SK-N-DZ (cell line): ENCODE results near the gene SPTBN1.
A peak's percentile ranks its signal among the peaks of the same experiment; 100 is the strongest.

Experiments used
- DNase-seq: peaks from one replicate; pipeline ENCODE4 v3.0.0-alpha.2; 2015; ENCODE audit warnings: low spot score

Gene SPTBN1

DNA sequence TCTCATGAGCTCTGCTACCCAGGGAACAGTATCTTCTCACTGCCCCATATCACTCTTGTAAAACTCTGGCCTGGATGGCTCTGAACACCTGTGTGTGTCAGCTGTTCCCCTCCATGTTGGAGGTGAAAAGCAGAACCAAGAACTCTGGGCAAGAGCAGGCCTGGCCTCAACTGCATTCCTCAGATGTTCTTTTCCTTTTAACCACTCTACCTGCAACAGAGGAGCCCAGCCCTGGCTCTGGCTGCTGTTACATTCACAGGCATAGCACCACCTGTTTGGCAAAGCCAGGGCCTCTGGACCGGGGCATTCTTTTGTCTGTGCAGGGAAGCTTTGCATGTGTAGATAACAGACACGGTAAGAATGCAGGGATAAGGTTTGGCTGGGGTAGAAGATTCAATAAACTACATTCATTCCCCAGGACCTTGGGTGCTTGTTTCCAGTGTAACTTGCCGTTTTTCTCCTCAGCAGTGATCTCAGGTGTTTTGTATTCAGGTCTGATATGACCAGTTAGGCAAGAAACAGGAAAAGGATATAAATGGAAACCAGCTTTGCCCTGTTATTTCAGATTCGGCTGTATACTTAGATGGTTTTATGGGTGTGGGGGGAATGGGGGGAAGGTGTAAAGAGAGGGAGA, 95.1 kb downstream of the SPTBN1 start:
- DNase-seq: no peak

DNA sequence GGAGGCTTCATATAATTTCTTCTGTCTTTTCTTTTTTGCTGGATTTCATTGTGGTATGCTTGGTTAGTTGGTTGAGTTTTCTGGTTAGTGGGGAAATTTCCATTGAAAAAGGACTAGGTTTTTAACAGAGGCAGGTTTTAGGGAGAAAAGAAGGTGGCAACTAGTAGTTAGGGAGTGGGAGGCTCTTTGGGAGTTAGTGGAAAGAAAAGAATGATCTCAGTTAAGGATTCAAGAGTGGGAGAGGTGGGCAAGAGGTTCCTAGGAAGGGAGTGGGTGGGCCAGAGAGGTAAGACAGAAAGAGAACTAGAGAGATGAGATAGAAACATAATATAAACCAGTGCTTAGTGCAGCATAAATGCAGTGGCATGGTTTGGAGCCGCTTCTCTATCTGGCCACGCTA, 96.9 kb downstream of the SPTBN1 start:
- no peak for DNase-seq

DNA sequence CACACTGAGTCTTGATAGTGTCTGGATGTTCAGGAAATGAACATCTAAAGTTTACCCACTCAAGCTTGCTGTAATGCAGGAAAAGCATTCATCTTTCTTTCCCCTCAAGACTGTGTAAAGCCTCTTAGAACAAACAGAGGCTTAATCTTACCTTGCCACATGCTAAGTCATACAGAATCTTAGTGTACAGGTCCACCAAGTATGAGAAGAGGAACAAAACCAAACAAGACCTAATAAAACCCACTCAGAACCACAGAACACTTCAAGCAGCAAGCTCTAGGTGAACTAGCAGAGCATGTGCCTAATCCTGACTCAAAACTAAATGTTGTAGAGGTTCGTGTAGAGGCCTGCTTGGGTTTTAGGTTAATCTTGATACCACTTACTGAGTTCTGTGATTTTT, 97.6 kb downstream of the SPTBN1 start:
- DNase-seq: no peak

DNA sequence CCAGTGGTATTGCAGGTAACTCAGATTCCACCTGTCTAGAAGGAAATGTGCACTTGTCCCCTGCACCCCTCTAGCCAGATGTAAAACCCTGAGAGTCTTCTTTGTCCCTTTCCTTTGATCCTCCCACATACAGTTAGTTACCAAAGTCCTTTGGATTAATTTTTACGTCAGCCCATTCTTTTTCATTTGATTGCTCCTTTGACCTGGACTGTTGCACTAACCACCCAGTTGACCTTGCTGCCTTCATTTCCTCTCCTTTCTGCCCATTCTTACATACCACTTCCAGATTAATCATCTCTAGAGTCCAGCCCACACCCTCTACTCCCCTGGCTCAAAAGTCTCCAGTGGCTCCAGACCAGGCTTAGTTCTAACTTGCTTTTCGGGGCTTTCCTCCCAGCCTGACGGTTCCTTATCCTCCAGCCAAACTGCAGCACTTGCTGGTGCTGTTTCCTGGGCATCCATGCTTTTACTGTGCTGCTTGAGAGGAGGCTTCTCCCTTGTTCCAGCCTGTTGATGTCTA, 99.3 kb downstream of the SPTBN1 start:
- no peak for DNase-seq

DNA sequence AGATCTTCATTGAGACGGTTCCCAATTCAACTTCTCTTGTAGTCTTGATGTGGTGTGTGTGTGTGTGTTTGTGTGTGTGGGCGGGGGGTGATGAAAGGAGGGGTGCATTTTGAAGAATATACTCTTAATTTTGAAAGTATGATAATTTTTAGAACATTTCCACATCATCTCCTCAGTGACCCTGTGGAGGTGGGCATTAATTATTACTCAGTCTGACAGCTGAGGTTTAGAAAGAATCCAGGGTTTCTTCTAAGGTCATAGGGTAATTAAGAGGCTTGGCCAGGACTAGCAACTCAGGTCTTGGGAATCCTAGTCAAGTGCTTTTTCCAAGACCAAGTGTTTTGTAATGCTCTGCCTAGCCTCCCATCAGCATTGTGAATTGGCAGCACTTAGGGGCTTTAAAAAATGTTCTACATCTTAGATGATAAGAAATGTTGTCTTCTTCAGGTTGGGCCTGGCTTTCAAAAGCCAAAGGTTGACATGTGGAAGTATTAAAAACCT, 100.5 kb downstream of the SPTBN1 start:
- DNase-seq: no peak

DNA sequence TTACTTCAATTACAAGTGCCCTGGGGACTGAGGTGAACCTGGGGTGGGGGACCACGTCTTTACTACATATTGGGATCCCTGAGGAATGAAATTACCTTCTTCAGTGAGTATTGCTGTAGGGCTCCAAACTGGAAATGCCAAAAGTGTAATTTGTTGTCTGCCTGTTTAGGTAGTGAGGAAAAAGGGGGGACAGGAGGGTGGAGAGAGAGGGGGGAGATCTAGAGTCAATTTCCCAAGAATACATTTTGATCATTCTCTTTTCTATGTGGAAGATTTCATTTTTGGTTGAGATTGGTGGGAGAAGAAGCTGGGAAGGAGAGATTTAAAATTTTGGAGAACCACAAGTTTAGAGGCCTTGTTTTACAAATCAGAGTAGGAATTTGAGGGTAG, 101.1 kb downstream of the SPTBN1 start:
- DNase-seq: no peak

DNA sequence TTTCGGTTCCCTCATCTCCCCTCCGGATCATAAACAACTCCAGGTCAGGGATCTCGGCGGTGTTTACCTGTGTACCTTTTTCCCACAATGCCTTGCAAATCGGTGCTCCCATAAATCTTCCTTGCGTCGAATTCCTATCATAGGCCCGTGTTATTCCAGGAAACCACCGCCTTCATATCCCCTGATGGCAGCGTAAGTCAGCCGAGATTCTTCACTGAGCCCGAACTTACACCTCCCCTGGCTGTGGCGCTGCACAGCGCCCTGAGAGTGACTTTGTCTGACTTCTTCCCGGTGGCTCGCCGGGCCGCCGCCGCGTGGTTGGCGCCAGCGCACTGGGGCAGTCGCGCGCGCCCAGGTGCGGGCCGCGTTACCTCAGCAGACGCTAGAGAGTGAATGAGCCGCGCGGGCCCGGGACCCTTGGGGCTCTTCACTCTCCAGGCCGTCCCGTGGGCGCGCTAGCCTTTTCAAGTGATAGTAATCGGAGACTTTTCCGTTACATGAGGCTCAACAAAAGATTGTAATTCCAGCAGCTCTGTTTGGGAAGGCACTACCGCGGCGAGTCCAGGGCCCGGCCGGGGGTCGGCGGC, 101.6 kb downstream of the SPTBN1 start:
- peak; percentile 60 for DNase-seq

DNA sequence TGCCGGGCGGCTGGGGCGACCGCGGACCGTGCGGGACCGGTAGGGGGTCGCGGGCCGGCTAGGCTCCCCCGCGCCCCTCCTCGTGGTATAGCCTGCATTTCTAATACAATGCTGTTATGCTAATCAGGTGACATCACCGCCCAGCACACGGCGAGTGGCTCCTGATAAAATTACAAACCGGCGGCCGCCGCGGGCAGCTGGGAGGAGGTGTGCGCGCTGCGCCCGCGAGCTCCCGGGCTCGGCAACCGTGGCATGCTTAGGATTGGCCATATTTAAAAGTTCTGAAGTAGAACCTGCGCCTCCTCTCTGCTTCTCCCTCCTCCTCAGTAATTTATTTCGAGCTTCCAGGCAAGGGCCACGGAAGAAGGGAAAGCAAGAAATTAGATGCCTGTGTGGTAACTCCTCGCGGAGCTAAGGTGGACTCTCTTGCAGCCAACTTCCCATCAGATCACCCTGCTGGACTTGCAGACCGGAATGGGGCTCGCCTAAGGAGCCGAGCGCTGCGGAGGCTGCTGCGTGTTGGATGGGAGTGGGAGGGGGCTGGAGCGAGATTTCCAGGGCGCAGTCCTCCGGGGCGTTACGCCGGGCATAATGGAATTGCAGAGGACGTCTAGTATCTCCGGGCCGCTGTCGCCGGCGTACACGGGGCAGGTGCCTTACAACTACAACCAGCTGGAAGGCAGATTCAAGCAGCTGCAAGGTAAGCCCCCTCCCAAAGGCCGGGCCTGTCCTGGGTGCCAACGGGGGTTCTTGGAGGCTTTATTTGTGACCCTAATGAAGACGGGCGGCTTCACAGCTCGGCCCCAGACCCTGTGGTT, 102.3 kb downstream of the SPTBN1 start:
- DNase-seq: peak; percentile 75

DNA sequence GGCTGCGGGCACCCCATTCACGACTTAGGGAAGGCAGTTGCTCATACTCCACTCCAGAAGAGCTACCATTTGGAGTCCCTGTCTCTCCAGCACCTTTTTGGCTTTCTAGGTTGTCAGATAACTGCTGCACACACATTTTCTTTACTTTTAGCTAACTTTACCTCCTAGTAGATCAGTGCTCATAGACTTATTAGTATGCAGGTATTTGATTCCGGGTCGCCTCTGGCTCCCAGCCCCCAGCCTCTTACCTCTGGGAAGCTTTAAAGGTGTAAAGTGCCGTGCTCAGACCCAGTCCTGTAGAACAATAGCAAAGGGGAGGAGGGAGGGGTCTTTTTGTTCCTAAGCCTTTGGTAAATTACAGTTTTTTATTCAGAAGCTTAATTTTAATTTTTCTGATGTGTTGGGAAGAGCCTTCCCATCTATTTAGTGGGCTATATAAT, 102.9 kb downstream of the SPTBN1 start:
- DNase-seq: no peak

DNA sequence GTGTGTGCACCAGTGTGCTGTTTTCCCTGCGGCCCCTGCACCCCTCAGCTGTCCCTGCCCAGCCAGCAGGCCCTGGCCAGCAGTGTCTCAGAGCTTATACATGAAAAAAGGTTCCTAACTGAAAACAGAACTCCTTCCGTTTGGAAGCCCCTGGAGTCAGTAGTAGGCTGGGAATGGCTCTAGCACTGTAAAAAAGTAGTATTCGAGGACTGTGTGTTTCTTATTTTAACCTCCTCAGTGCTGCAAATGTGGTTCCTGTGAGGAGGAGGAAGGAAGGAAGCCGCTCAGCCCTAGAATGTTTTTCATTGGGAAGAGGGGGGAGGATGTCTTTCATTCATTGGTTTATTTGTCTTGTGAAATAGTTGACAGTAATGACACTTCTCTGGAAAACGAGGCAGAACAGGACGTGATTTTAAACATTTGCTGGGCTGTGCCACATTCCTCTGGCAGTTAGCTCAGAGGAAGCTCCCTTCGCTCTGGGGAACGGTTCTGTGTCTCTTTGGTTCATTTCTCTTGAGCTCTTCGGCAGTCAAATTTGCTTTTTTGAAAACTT, 103.5 kb downstream of the SPTBN1 start:
- no peak for DNase-seq

DNA sequence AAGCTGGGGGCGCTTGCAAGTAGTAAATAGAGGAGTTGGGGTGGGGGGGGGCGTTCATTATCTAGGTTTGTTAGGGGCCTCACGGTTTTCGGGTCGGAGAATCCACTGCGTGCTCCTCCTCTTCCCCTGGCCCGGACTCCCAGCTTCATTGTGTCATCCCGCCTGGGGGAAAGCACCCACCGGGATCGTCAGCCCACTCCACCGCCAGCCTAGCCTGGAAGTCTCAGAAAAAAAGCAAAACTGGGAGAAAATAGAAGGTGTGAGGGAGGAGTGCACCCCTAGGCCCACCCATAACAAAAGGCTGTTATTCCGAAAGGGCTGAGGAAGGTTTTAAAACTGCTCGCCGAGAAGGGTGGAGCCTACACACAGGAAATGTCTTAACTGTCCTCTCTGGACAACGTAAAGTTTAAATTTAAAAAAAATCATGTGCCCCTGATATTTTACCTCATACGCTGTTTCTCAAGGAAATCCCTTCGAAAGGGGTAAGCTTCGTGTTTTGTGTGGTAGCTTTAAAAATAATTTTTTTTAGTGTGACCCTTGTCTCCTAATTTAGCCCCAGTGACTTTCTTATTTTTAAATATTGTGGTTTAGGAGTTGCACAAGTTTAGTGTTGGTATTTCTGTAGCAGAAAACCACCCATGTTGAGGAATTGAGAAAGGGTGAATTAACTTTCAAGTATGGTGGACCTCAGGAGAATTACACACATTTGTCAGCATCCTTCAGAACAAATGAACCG, 104.2 kb downstream of the SPTBN1 start:
- no peak for DNase-seq

DNA sequence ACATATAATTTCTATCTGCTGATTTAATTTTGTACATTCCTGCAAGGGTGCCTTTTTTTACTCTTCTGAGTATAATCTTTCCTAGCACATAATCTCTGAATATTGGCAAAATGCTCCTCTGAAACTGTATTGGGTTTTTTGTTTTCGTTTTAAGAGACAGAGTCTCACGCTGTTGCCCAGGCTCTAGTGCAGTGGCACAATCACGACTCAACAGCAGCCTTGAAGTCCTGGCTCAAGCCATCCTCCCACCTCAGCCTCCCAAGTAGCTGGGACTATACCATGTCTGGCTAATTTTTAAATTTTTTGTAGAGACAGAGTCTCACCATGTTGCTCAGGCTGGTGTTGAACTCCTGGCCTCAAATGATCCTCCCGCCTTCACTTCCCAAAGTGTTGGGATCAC, 104.9 kb downstream of the SPTBN1 start:
- no peak for DNase-seq

DNA sequence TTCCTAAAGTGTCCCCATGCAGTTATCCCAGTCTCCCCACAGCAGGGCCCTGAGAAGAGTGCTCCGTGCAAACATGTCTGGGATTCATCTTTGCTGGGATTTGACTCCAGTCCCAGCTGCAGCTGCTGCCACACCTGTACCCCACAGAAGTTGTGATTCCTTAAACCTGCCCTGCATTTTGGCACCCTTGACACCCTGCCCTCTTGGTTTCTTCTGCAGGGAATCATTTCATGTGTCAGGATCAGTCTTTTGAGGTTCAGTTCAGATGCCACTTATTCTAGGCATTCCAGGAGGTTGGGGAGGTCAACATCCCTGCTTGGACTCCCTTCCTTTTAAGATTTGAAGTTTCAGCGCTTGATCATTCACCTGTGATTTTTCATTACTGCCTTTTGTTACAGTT, 108.3 kb downstream of the SPTBN1 start:
- no peak for DNase-seq

DNA sequence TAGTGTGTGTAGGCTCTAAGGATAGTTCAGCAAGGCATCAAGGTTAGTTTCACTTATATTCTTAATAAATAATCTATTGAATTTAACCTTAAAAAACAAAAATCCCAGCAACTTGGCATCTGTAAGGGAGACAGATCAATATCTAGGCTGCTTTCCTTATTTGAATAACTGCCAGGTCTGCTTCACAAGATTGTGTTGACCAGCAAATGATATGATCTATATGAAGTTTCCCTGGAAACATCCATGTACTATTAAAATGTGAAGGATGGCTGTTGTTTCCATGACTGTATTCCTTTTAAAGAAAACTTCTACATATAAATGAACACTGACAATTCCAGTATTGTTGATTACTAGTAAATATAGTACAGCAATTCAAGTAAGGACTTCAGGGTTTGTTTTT, 109.4 kb downstream of the SPTBN1 start:
- DNase-seq: no peak

DNA sequence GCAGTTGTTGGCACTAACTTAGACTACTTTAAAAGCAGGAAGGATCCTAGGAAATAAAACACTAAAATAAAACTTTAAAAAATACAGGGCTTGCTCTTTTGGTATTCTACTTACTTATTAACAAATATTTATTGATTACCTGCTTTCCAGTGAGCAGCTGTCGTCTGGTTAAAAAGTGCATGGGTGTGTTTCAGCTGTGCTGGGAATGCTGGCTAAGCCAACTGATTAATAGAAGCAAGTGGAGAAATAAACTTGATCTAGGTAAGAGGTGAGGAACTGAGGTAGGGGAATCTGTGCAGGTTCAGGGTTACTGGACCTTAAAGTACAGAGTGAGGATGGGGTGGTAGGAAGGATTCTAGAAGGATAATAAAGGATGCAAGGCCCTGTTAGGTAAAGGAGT, 110.8 kb downstream of the SPTBN1 start:
- DNase-seq: no peak

DNA sequence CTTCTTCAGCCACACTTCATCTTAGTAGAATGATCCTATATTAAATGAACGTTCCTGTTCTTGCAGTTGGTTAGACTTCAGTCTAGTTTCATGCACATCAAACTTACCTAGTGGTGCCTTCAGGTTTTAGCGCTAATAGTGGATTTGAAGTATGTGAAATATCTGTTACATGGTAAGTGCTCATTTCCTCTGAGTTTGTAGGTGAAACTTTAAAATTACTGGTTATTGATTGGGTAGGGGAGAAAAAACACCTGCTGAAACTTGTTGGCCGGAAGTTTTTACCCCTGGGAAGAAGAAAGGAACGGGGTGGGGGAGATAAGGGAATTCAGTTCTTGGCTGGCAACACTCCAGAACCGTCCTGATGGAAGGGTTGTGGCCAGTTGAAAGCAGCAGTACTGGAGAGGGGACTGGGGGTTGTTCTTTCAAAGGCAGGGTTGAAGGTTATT, 112.8 kb downstream of the SPTBN1 start:
- no peak for DNase-seq

DNA sequence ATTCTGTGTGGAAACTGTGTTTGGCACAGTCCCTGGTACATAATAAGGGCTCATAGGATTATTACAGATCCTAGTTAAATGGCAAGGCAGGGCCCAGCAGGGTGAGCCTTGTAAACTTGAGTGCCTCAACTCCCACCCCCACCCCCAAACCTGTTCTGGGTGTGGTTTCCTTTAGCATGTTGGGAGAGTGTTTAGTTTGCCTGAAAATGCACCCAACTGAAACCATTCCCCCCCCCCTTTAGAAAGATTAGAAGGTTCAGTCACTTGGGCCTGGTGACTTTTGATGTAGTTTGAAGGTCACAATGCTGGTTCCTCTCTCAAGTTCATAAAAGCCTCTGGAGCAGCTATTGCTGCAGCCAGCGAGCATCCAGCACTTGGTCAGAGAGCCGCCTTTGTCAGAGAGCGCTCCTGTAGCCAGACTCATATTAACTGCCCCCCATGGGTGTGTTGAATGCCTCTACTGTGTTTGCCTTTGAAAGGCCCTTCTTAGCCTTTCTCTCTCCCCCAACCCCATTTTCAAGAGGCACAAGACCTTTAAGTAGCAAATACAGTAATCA, 113.7 kb downstream of the SPTBN1 start:
- no peak for DNase-seq

DNA sequence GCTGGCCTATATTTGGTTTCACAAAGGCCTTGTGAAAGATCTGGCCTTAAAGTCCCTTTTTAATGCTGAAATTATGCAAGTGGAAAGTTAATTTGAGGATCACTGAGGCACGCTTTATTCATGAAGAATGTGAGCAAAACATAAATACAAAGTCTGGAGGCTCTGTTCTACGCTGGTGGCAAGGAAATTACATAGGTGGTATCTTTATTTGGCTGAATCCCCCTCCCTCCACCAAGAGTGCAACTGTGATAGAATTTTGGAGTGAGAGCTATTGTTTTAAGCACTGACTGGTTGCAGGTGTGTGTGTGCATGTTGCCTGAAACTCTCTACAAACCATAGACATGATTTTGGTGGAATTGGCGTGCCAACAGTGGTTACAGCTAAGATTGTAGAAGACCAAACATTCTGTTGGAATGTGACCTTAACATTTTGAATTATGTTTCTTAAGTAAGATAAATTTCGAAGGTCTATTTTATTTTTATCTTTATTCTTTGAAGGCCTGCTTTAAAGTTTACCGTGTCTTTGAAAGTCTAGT, 114.3 kb downstream of the SPTBN1 start:
- DNase-seq: no peak

DNA sequence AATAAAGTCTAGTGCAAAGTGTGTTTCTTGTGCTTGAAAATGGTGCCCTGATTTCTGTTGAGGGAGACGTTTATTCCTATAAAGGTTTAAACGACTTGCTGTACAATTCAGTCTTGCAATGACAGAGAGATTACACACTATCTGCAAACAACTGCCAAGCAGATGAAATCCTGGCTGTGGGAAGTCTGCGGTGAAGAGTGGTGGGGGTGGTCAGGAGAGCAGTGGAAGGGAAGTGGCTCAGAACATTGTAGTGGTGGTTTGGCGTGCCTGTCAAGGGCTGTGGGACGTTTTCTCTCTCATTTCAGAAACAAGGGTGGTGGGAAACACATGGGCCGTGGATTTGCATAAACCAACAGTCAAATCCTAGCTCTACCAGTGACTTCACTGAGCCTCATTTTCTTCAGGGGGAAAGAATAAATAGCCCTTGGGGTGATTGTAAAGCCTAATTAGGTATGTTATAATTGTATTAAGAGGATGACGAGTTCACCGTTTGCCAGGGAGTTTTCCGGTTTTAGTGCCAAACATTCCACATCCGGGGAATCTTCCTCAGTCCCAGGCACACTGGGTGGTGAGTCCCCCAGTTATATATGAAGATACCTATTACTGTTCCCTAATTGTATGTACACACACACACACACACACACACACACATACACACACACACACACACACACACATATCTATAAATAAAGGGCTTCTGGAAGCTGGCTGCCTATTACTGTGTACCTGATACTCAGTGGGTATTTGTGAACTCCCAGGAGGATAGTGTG, 115.0 kb downstream of the SPTBN1 start:
- no peak for DNase-seq

DNA sequence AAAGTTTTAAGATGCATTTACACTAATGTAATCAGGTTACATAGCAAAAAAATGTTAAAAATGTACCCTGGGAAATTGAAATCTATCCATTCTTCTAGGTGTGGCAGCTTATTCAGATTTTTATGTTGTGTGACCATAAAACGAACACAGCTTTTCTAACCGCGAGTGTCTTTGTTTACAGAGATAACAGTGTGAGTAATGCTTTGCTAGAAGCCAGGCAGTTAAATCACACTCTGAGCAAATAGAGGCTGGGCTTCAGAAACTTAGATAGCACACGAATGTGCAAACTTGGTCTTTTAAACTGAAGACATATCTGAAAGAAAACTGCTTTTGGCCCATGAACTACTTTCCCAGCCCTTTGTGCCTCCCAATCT, 116.1 kb downstream of the SPTBN1 start:
- no peak for DNase-seq
